Measurements from ENCODE around the gene DCC. TPM values are rescaled to one million over a fixed set of nuclear protein-coding genes. Genes with fewer than 3 reads are reported as not detected.
"Not testable (repeated sequence)": the region's sequence is repeated elsewhere in the genome, so short reads cannot be mapped to it uniquely, and the experiment has no call there.

DCC gene
- total RNA-seq, 1 donor from 2014 or later: 5.6 TPM

DNA sequence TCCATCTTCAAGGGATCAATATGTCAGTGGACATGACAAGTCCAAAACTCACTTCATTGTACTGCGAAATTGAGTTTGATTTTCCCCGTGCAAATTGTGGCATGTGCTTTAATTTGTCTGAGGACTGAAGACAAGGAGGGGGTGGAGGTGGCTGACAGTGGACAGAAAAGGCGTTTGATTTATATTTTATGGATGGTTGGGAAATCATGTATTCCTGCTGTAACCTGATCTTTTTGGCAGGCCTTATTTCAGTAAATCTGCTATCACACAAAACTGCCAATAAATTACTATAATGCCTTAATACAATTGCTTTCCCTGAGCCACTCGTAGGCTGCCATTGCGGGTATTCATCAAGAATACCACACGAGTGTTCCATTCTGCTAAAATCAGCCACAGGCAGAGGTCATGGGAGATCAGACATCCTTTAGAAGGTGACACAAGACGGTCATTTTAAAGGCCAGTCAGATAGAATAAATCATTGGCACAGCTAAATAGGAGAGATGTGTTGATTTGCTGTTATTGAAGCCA is 1164.0 kb downstream of the DCC start:
- no peaks in the 10 kb centered on the region for H3K27me3 Mint-ChIP-seq (ENCODE audit: unreplicated experiment)
- H3K4me1 Mint-ChIP-seq (ENCODE audit: low read depth, unreplicated experiment): no peaks in the 10 kb centered on the region
- H3K36me3 Mint-ChIP-seq (ENCODE audit: unreplicated experiment): no peaks in the 10 kb centered on the region
- no peak for DNase-seq
- H3K27ac Mint-ChIP-seq (ENCODE audit: unreplicated experiment): no peak overlapping the region
- H3K4me3 Mint-ChIP-seq (ENCODE audit: unreplicated experiment): no peak overlapping the region
- TF ChIP-seq, protein P1, sequence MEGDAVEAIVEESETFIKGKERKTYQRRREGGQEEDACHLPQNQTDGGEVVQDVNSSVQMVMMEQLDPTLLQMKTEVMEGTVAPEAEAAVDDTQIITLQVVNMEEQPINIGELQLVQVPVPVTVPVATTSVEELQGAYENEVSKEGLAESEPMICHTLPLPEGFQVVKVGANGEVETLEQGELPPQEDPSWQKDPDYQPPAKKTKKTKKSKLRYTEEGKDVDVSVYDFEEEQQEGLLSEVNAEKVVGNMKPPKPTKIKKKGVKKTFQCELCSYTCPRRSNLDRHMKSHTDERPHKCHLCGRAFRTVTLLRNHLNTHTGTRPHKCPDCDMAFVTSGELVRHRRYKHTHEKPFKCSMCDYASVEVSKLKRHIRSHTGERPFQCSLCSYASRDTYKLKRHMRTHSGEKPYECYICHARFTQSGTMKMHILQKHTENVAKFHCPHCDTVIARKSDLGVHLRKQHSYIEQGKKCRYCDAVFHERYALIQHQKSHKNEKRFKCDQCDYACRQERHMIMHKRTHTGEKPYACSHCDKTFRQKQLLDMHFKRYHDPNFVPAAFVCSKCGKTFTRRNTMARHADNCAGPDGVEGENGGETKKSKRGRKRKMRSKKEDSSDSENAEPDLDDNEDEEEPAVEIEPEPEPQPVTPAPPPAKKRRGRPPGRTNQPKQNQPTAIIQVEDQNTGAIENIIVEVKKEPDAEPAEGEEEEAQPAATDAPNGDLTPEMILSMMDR (IDR thresholded peaks at IDR 0.05; ENCODE audit: partially characterized antibody, unreplicated experiment): no peak
- no peaks in the 10 kb centered on the region for H3K9me3 Mint-ChIP-seq (ENCODE audit: unreplicated experiment)

DNA sequence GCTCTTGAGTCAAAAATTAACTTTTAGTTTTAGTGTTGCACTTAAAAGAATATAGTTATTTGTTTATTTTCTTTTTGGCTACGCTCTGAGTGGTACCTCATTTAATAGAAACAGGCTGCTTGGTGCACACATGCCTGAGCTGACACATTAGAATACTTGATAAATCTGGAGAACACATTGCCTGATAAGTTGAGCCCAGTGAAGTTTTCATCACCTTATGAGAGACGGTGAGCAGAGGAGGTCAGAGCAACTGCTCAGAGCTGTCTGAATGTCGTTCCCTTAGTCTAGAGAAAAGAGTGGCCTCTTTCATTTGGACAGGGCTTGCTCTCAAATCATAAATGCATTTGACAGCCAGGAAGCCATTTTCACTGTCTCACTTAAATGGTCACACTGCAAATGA is 1168.5 kb downstream of the DCC start:
- DNase-seq: no peak
- H3K27me3 Mint-ChIP-seq (ENCODE audit: unreplicated experiment): no peaks in the 10 kb centered on the region
- TF ChIP-seq, protein P1 (IDR thresholded peaks at IDR 0.05; ENCODE audit: partially characterized antibody, unreplicated experiment): no peak
- H3K4me1 Mint-ChIP-seq (ENCODE audit: low read depth, unreplicated experiment): no peaks in the 10 kb centered on the region
- H3K4me3 Mint-ChIP-seq (ENCODE audit: unreplicated experiment): no peak overlapping the region
- no peak overlapping the region for H3K27ac Mint-ChIP-seq (ENCODE audit: unreplicated experiment)
- H3K9me3 Mint-ChIP-seq (ENCODE audit: unreplicated experiment): no peaks in the 10 kb centered on the region
- no peaks in the 10 kb centered on the region for H3K36me3 Mint-ChIP-seq (ENCODE audit: unreplicated experiment)

DNA sequence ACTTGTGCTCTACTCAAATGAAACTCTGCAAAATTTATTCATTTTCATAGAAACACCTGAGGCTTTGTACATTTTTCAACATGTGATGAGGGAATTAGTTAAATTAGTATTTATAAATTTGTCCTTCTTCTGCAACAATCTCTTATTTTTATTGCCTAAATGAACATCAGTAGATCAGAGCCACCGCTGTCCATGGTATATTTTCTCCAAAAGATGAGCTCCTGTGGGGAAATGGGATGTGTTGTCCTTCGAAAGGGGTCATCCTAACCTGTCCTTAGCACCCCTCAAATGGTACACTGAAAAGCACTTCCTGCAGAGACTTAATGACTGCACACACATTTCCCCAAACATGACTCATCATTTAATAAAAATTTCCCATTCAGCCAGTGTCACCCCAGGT is 1169.9 kb downstream of the DCC start:
- no peaks in the 10 kb centered on the region for H3K36me3 Mint-ChIP-seq (ENCODE audit: unreplicated experiment)
- DNase-seq: no peak
- H3K4me3 Mint-ChIP-seq (ENCODE audit: unreplicated experiment): no peak overlapping the region
- no peaks in the 10 kb centered on the region for H3K9me3 Mint-ChIP-seq (ENCODE audit: unreplicated experiment)
- TF ChIP-seq, protein P1 (IDR thresholded peaks at IDR 0.05; ENCODE audit: partially characterized antibody, unreplicated experiment): no peak
- H3K4me1 Mint-ChIP-seq (ENCODE audit: low read depth, unreplicated experiment): no peaks in the 10 kb centered on the region
- H3K27ac Mint-ChIP-seq (ENCODE audit: unreplicated experiment): no peak overlapping the region
- no peaks in the 10 kb centered on the region for H3K27me3 Mint-ChIP-seq (ENCODE audit: unreplicated experiment)

DNA sequence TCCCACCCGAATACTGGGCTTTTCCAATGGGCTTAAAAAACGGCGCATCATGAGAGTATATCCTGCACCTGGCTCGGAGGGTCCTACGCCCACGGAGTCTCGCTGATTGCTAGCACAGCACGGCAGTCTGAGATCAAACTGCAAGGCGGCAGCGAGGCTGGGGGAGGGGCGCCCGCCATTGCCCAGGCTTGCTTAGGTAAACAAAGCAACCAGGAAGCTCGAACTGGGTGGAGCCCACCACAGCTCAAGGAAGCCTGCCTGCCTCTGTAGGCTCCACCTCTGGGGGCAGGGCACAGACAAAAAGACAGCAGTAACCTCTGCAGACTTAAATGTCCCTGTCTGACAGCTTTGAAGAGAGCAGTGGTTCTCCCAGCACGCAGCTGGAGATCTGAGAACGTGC is 1171.7 kb downstream of the DCC start:
- not testable (repeated sequence) for H3K4me3 Mint-ChIP-seq (ENCODE audit: unreplicated experiment); DNase-seq; H3K27me3 Mint-ChIP-seq (ENCODE audit: unreplicated experiment)

DNA sequence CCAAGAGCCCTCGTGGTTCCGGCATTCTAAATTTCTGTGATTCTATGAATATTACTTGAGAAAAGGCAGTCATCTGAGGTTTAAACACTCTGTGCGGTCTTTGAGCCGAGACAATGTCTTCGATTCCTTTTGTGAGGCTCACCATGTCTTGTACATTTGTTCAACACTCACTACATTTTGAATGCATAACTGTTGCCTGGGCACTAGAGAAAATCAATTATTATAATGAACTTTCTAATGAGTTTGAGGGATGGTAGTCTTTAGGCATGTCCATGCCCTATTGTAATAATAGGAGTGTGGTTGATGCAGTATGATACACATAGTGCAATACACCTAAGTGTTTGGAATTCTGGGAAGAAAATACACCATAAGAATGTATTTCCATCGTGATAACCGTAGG is 1181.1 kb downstream of the DCC start:
- H3K36me3 Mint-ChIP-seq (ENCODE audit: unreplicated experiment): no peaks in the 10 kb centered on the region
- no peak overlapping the region for H3K27ac Mint-ChIP-seq (ENCODE audit: unreplicated experiment)
- H3K4me1 Mint-ChIP-seq (ENCODE audit: low read depth, unreplicated experiment): peaks cover 13% of the 10 kb centered on the region
- no peaks in the 10 kb centered on the region for H3K27me3 Mint-ChIP-seq (ENCODE audit: unreplicated experiment)
- H3K9me3 Mint-ChIP-seq (ENCODE audit: unreplicated experiment): no peaks in the 10 kb centered on the region
- peak overlapping the region; percentile 34 for H3K4me3 Mint-ChIP-seq (ENCODE audit: unreplicated experiment)
- TF ChIP-seq, protein P1 (IDR thresholded peaks at IDR 0.05; ENCODE audit: partially characterized antibody, unreplicated experiment): no peak
- no peak for DNase-seq

More for the DNA sequence above, 1171.7 kb downstream of the DCC start:
- not testable (repeated sequence) for H3K36me3 Mint-ChIP-seq (ENCODE audit: unreplicated experiment); H3K9me3 Mint-ChIP-seq (ENCODE audit: unreplicated experiment); H3K4me1 Mint-ChIP-seq (ENCODE audit: low read depth, unreplicated experiment); H3K27ac Mint-ChIP-seq (ENCODE audit: unreplicated experiment)
